Tibial nerve (tissue), 3 donors: ENCODE results near the gene ADRA2B.
"Not testable (repeated sequence)": the region's sequence is repeated elsewhere in the genome, so short reads cannot be mapped to it uniquely, and the experiment has no call there.

Source experiments
- CTCF ChIP-seq, 5 experiments: fragments of 200-600 bp in 3 of 5; fragments of 450-650 bp in 2 of 5; sonication (generic) in 3 of 5; IDR thresholded peaks; one replicate each; pipeline ENCODE4 v1.5.1; 2016 to 2019; ENCODE audit warnings: antibody characterized with exemption in 5 of 5, mild to moderate bottlenecking in 3 of 5, moderate library complexity in 2 of 5
- POLR2A ChIP-seq, 2 donors: fragments of 450-650 bp; IDR thresholded peaks; one replicate each; pipeline ENCODE4 v1.6.1; 2017; ENCODE audit warnings: antibody characterized with exemption in 2 of 2, mild to moderate bottlenecking in 2 of 2, moderate library complexity in 2 of 2

GRCh38 chr2:96064047-96064675 is 52.2 kb downstream of the ADRA2B start:
- not testable (repeated sequence) for TF ChIP-seq CTCF, POLR2A (IDR thresholded peaks at IDR 0.05)
